T-helper 2 cell treated with Interferon-gamma antibody and Interleukin-4, amounts not matched to agents 100 ng/mL and 5 ng/mL, for 36 hours (primary cell): ENCODE measurements around the gene KAT2B. TPM values are rescaled to one million over a fixed set of nuclear protein-coding genes. Genes with fewer than 3 reads are reported as not detected.

Experiments
- intact Hi-C: fragments of 100-400 bp; cut with micrococcal nuclease; formaldehyde crosslinking; loops from one replicate; pipeline ENCODE4 v1.15.1; 2023
- total RNA-seq: library from RNA; stranded (reverse); gene quantifications from 2 replicates; pipeline ENCODE4 v1.2.3, GENCODE V29; 2022

The KAT2B gene
- total RNA-seq, 1 donor from 2014 or later: 72.9 TPM

GRCh38 chr3:20062996-20063395 lies 22.8 kb downstream of the KAT2B start:
- intact Hi-C loops: no loop called here

- intact Hi-C loops: no loop called here
These were observed 24.1 kb downstream of the KAT2B start for GRCh38 chr3:20064387-20064786.

GRCh38 chr3:20064796-20065564 lies 24.7 kb downstream of the KAT2B start:
- intact Hi-C loops: no loop called here

GRCh38 chr3:20066079-20066478 lies 25.8 kb downstream of the KAT2B start:
- intact Hi-C loops: no loop called here

GRCh38 chr3:20066850-20067617 lies 26.8 kb downstream of the KAT2B start:
- intact Hi-C loops: no loop called here

GRCh38 chr3:20068512-20069177 lies 28.4 kb downstream of the KAT2B start:
- intact Hi-C loops: no loop called here

- intact Hi-C loops: no loop called here
These were observed 28.9 kb downstream of the KAT2B start for GRCh38 chr3:20069178-20069532.

- intact Hi-C loops: no loop called here
These were observed 30.9 kb downstream of the KAT2B start for GRCh38 chr3:20071175-20071574.

- intact Hi-C loops: no loop called here
These were observed 32.2 kb downstream of the KAT2B start for GRCh38 chr3:20072422-20072821.

- intact Hi-C loops: no loop called here
These were observed 32.8 kb downstream of the KAT2B start for GRCh38 chr3:20073068-20073467.

GRCh38 chr3:20073683-20074082 lies 33.4 kb downstream of the KAT2B start:
- intact Hi-C loops: no loop called here

- intact Hi-C loops: no loop called here
These were observed 34.2 kb downstream of the KAT2B start for GRCh38 chr3:20074226-20075063.

GRCh38 chr3:20075197-20075596 lies 35.0 kb downstream of the KAT2B start:
- intact Hi-C loops: no loop called here

GRCh38 chr3:20076296-20076997 lies 36.2 kb downstream of the KAT2B start:
- intact Hi-C loops: no loop called here

GRCh38 chr3:20077068-20077467 lies 36.8 kb downstream of the KAT2B start:
- intact Hi-C loops: no loop called here

- intact Hi-C loops: no loop called here
These were observed 38.0 kb downstream of the KAT2B start for GRCh38 chr3:20078194-20078714.

- intact Hi-C loops: no loop called here
These were observed 39.4 kb downstream of the KAT2B start for GRCh38 chr3:20079621-20080020.

- intact Hi-C loops: no loop called here
These were observed 40.8 kb downstream of the KAT2B start for GRCh38 chr3:20080956-20081554.

GRCh38 chr3:20083253-20083652 lies 43.0 kb downstream of the KAT2B start:
- intact Hi-C loops: no loop called here

- intact Hi-C loops: no loop called here
These were observed 43.7 kb downstream of the KAT2B start for GRCh38 chr3:20083953-20084352.
